Kasumi-1 (cell line): Measurements from ENCODE around the gene HOXA11.

Source experiments
- DNase-seq, 2 experiments: peaks; one replicate each; lab custom pipeline; 2025; lab: John Stamatoyannopoulos, UW

The HOXA11 gene

DNA sequence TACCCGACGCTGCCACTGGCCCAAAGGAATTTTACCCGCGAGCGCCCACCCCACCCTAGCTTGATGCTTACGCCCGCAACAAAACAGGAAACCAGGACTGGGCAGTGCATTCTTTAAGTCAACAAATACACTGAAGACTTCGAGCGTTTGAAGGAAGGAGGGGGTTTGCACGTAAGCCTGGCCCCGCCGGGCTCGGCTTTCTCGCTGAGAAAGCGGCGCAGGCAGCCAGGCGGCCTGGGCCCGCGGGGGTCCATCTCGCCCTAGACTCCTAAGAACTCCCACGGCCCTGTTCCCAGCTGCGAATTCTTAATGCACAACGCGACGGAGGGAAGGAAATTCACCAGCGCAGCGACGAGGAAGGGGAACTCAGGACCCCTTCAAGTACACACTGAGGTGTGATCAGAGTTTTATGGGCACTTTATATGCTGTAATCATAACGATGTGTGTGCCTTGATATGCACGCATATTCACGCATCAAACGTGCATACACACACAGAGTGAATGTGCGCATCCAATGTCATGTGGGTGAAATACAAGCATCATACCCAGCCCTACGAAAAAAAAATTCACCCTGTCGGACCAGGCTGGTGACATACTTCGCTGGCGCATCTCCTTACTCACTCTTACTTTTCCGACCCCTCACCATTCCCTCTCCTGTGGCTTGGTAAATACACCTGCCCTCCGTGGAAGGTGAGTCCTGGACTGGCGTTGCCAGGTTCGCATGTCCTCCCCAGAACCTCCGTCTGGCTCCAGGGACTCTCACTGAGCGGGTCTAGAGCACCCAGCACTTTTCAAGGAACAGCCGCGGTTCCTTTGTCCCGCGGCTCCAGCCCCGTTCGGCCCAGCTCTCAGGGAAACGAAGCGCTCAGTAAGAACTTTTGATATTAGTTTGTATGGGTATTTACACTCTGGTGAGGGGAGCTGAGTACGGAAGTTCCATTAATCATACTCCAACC is 20.6 kb upstream of the HOXA11 start:
- no peak for DNase-seq

DNA sequence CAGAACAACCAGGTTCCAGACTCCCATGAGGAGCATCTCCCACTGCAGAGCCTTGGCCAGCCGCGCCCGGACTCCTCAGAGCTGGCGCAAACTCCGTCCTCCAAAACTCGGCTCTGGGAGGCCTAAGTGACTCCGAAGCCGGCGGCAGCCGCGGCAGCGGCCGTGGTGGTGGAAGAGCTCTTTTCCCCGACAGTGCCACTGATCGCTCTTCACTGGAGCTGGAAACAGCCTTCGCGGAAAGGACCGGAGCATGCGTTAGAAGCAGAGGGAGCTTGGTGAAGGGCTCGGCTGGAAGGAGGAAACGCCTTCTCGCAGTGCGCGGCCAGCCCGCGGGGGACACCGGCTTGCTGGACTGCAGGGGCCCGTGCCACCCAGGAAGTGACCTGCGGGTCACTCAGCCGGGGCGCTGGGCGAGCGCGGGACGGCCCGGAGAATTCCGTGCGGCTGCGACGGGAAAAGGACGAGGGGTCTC is 19.9 kb upstream of the HOXA11 start:
- no peak for DNase-seq

DNA sequence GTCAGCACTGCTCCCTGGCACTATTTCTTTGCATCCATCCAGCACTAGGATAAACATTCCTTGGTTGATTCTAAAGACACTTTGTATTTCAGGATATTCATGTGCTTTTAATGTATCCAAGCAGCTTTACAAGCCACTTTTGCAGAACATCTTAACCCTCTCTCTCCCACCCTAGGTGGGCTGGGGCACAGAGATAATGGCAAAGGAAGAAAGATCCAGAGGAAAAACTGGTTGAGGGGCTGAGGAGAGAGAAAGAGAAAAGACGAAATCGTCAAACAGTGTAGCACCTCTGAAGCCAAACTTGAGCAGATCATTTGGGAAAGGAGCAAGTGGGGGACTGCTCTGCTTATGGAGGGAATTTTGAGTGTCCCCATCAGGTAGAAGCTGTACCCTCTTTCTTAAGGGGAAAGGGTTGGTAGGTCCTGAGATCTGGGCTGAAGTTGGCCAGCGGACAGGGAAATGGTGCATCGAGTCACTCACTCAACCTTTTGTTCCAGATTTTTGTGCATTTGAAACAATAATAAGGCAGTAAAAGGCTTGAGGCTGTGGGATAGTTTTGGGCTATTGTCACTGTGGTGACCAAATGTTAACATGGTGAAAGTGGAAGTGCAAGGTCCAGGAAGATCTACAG is 19.0 kb upstream of the HOXA11 start:
- no peak for DNase-seq

DNA sequence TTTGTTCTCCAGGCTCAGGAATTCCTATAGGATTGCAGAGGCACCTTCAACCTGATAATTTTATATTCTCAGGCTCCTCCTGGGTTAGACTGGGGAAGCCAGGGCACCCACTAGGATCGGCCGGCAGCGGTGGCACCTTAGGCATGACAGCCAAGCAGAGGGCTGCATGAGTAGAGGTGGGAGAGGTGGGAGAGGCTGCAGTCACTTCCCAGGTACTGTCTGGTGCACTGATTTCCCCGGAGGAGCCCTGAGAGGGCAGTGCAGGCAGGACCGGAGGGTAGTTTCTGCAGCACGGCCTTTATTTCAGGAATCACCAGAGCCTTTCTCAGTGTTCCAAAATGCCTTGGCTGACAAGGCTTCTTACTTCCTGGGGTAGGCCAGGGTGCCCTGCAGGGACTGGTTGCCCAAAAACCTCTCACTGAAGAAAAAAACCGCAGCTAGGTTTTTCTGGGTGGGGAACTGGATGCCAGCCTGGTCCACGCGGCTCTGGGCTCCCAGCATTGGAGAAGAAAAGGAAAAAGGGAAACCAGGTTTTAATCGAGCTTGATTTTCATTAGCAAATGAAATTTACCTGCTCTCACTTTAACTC is 18.4 kb upstream of the HOXA11 start:
- no peak for DNase-seq

DNA sequence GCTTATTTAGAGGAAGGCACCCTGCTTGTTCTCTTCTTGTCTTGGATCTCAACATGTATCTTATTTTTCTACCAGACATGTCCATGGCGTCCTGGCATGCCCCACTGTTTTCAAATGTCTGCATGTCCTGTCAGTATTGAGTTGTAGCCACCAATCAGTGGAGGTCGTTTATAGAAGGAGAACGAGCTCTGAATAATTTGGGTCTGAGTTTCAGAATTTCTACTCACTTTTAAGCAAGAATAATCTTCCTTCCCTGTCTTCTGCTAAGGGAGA is 17.8 kb upstream of the HOXA11 start:
- DNase-seq, result no peak

DNA sequence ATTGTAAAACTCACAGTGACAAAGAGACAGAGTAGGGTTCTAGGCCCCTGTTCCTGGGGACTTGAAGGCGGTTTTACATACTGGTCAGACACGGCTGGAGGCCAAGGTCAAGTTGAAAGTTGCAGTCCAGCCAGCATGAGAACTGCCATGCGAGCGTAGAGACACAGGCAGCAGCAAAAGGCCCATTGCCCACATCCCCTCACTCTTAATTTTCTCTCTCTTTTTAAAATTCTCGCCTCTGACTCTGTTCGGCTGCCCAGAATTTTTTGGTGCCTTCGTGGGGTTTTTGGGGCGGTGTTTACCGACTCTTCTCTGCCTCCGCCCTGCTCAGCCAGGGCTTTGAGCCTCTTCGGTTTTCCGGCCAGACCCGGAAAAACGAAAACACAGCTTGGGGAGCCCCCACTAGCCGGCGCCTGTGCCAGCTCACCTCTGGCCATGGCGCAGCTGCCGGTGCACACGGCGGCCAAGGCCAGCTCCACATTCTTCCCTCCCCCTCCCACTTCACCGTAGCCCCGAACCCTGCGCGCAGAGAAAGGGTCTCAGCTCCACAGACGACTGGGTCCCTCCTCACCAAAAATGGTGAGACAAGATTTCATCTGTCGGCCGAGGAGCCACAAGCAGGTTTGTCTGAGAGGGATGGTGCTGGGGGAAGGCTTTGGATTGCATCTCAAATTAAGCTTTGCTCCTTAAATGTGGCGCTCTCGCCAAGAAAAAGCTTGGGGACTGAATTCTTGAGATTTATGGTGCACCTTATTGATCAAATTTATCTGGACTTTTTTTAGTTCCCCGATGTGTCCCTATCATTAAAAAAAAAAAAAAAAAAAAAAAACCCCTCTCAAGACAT is 17.2 kb upstream of the HOXA11 start:
- no peak for DNase-seq

DNA sequence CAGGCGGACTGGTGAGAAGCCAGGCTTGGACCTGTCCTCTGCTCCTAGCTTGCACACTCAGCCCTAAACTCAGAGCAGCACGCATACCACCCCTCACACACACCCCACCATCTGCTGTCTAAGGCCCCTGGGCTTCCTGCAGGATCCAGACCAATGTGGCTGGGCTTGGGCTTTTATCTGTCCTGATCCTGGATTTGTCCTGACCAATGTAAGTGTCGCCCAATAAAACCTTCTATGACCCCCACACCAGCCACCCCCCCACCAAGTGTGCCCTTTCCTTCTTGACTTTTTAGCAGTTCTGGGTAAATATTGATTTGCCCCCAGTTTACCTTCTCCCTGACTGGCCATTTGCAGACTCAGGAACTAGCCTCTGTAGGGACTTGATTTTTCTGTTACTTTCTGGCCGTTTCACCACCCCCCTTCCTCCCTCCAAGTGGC is 16.6 kb upstream of the HOXA11 start:
- no peak for DNase-seq

DNA sequence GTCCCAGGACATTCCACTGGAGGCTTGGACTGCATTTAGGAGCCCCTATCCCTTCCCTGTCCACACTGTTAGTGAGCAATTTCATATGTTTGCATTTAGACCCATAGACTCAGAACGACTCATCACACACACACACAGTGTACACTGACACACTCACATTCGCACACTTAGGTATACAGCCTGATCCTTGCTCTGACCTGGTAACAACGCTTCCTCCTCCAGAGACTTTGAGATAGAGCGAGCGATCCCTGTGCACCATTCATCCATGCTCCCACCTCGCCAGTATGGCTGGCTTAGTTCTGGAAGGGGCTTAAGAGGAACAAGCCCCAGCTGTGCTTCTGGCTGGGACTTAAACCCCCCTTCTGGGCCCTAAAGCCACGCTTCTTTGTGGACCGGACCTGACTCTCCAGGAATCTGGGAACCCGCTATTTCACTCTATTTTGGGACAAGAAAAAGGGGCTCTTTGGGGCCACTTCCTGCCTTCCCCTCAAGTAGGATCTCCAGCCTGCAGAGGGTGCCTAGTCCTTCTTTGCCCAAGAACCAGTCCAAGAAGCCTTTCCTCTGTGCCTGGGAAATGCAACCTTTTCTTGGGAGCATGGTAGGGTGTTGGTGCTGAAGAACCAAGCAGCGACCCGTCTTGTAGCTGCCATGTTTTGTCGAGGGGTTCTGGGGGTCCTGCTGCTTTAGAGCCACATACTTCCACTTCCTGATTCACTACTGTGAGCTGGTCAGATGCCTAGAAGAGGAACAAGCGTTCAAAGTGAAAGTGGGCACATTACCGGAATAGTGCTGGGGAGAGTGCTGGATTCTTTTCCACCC is 15.9 kb upstream of the HOXA11 start:
- DNase-seq, result peak; percentile 73 to 74

DNA sequence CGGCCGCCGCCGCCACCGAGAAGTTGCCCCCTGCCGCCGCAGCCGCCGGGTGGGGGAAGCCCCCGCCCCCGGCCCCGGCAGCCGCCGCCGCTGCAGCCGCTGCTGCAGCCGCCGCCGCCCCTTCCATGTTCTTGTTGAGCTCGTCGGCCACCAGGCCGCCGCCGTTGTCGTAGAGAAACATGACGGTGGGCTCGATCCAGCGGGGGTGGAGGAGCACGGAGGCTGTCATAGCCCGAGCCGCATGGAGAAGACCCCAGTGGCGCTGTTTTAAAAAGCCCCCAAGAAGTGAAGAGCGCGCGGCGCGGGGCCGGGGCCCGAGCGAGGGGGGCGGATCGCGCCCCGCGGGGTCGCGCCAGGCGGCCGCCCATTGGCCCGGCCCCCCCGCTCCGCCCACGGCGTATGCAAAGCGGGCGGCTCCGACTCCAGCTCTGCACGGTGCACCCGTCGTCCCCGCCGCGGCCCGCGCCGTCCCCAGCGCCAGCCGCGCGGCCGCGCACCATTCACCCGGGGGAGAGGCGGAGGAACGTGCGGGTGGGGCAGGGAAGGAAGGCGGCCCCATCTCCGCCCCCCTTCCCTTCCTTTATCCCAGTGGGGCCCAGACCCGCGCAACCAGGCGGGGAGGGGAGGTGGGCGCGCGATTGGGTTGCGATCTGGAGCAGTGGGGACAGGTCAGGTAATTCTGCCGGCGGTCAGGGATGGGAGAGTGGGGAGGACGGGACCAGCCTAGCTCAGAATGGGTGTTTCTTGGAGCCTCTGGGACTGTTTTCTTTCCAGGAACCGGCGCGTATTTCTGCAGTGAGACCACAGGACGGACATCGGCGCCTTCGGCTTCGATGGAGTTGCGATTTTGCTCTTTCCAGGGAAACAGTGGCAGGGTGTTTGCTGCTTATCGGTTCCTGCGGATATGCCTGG is 15.1 kb upstream of the HOXA11 start, which contains the start of gene HOXA13:
HOXA13 (minus strand) TSS at position 243 of the 912 bp plus-strand sequence; CDS start at position 229, 14 bp downstream.
- DNase-seq, result peak; percentile 52 to 68

DNA sequence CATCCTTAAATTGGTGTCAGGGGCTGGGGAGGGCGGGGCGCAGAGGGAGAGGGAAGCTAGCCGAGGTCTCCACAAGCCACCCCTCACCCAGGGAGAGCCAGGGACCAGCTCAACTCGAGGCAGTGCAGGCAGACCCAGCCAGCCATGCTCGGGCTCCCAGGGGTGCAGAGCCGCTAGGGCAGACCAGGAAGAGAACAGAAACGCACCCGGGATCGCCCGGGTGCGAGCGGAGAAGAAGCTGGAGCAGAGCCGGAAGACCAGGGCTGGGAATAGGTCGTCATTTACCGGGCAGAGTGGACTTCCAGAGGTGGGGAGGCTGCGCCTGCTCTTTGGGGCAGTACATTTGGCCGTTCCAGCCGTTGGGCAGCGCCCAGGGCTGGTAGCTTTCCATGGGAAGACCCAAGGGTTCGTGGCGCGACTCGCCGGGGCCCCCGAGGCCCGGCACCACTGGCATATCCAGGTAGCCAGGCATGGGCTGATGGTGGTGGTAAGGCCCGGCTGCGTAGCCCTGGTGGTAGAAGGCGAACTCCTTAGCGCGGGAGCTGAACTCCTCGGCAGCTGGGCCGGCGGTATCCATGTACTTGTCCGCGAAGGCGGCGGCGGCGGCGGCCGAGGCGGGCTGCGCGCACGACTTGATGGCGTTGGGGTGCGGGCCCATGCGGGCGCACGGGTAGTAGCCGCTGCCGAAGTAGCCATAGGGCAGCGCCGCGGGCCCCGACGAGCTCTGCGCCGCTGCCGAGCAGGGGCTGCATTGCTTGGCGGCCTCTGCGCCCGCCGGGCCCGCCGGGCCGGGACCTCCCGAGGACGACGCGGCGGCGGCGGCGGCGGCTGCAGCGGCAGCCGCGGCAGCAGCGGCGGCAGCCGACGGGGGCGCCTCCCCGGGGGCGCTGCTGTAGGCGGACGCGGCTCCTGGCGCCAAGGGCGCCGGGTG is 14.1 kb upstream of the HOXA11 start:
- no peak for DNase-seq

DNA sequence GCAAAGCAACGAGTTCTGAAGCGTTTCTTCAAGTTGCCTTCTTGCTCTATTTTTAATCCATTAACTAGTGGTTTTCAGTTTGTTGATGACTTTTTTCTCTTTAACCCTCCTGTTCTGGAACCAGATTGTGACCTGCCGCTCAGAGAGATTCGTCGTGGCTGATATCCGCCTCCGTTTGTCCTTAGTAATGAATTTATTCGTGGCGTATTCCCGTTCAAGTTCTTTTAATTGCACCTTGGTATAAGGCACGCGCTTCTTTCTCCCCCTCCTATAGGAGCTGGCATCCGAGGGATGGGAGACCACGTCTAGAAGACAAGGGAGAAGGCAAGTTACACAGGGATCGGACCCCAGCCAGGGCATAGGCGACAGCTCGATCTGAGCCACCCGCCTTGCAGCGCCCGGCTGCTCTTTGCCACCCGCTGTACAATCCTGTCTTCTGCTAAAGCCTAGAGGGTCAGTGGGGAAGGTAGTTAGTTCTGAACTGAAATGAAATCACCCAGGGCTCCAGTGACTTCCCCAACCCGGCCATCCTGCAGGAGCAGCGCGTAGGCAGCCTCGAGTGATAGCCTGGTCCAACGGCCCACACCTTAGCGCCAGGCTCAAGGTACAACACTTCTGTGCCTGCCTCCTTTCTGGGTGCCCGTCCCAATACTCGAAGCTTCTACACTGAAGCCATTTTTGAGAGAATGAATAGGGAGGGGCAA is 13.3 kb upstream of the HOXA11 start:
- no peak for DNase-seq

DNA sequence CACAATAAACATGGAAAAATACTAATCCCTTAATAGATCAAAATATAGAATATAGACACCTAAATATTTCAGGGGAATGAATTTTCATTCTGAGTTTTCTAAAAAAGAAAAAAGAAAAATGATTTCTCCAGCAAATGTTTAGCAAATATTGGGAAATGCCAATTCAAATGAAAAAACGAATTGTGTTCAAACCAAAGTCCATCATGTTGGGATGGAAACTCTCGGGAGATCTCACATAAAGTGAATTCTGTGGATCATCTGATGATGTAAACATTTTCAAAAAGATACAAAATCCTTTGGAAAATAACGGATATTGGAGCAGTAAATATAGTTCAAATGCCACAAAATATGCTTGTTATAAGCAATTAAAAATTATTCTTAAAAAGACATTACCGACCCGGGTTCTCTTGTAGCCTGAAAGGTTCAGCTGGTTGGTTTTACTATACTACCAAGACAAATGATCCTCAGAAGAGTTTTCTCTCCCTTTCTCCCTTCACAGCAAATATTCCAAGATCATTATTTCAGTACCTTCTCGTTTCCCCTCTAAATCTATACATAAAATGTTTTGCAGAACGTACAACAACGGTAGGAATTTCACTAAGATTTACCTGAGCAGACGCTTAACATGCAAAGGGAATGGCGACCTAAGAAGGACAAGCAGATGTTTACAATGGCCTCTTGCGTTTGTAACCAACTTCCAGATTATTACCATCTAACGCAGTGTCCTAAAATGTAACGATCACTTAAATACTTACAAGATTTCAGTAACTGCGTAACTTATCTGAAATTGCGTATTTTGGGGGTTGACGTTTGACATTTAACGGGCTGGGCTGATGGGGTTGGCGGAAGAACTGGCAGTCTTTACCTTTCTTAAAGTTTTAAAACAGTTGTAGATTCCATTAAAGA is 12.4 kb upstream of the HOXA11 start:
- DNase-seq, result no peak

DNA sequence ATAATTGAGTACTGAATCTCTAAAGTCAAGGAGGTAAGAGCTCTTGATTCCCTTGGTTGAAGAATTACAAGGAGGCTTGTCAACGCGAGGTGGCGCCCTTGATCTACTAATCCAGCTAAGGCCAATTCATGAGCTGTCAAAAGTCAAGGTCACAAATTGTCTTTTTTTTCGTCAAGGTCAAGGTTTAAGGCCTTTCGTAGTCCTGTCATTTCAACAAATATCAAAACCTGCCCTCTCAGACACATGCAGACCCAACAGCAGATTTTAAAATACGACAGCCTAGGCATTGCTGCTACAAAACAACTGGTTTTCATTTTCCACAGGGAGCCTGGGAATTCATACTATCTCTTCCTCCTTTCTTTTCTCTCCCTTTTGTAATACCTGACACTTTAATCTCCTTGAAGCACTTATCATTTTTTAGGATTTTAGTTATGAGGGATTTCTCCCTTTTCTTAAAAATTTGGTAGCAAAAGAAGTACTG is 11.3 kb upstream of the HOXA11 start:
- peak; percentile 88 to 90 for DNase-seq

DNA sequence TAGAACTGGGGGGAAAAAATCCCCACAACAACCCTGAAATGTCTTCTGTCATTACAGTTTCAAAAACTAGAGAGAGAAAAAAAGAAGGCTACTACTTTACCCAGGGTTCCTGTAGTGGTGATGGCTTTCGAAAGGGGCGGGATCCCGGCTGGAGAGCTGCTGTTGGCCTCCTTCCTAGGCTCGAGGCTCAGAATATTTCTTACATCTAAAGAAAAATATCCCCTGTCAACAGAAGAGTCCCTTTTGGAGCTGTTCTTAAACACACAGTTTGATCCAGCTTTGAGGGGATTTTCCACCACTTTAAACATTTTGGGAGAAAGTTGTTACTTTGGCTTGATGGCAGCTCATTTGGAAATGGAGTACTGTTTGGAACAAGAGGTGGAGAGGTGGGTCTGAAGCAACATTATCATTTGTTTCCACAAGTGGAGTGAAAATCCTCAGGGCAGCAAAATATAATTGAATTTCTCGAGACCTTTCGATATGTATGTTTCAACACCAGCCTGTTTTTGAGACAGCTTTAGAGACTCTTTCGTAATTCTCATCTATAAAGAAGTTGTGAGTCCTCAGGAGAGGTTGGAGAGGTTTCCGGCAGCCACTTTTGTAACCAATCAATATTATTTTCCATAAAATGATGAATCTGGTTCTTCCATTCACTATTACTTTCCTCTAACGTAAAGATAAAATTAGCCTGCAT is 9.8 kb upstream of the HOXA11 start:
- no peak for DNase-seq

DNA sequence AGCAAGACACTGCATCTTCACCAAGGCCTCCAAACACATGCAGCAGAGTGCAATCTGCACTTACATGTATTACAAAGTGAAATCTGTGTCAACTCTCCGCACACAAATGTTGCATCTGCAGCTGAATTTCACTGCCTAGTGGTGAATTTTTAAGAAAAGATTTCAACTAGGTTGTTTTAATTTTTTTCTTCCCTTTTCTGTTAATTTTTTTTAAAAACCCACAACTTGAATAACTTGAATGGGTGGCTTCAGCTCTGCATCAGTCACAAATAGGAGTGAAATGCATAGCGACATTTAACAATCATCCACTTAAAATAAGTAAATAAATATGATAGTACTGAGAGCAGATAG is 8.9 kb upstream of the HOXA11 start:
- no peak for DNase-seq

DNA sequence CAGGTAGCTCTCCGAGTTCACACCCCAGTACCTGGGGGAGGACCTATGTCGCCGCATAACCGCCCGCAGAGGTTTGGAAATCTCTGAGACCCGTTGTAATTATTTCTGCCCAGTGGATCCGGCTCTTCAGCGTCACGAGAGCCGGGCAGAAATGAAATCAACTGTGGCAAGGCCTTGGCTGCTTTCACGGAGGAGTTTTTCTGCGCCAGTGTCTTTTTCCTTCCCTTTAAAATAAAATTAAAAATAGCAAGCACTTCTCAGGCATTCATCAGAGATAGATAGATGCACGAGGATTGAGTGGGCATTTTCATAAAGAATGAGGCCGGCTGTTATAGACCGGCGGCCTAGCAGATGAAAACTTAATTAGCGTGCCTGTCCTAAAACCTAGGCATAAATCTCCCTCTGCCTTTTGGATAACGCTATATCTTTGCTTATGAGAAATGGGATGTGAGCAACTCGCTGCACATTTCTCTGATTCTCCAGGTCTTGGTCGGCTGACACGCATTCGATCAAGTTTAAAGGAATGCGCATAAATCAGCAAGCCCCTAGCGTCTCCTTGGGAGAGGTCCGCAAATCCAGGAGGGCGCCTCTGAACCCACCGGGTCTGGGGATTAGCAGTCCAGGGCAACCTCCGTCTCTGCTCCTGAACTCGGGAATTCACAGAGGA is 8.4 kb upstream of the HOXA11 start:
- no peak for DNase-seq
